ENCODE results near the gene IGDCC3.

IGDCC3 gene

GRCh38 chr15:65405791-65406423 lies 28.1 kb upstream of the IGDCC3 start:
- TF ChIP-seq CTCF (IDR thresholded peaks at IDR 0.05), result no peak
- no peak for TF ChIP-seq ZFX (IDR thresholded peaks at IDR 0.05; ENCODE audit: borderline replicate concordance)
- no peak overlapping the region for H3K27ac ChIP-seq

GRCh38 chr15:65404186-65404872 lies 26.5 kb upstream of the IGDCC3 start:
- no peak for TF ChIP-seq CTCF (IDR thresholded peaks at IDR 0.05)

GRCh38 chr15:65402961-65403360 lies 25.2 kb upstream of the IGDCC3 start:
- TF ChIP-seq CTCF (IDR thresholded peaks at IDR 0.05), result no peak
- no peak for TF ChIP-seq ZFX (IDR thresholded peaks at IDR 0.05; ENCODE audit: borderline replicate concordance)
- no peak overlapping the region for H3K27ac ChIP-seq

More at GRCh38 chr15:65404186-65404872, 26.5 kb upstream of the IGDCC3 start:
- no peak overlapping the region for H3K27ac ChIP-seq

- TF ChIP-seq CTCF (IDR thresholded peaks at IDR 0.05), result no peak
- H3K27ac ChIP-seq, result no peak overlapping the region
Measured at GRCh38 chr15:65401611-65402240, 23.9 kb upstream of the IGDCC3 start.

- TF ChIP-seq ZFX (IDR thresholded peaks at IDR 0.05; ENCODE audit: borderline replicate concordance) (no peak), CTCF (IDR thresholded peaks at IDR 0.05) (peak; percentile 91)
- no peak overlapping the region for H3K27ac ChIP-seq
Measured at GRCh38 chr15:65400760-65401610, 23.2 kb upstream of the IGDCC3 start.

GRCh38 chr15:65399997-65400396 lies 22.2 kb upstream of the IGDCC3 start:
- TF ChIP-seq CTCF (IDR thresholded peaks at IDR 0.05) (no peak), ZFX (IDR thresholded peaks at IDR 0.05; ENCODE audit: borderline replicate concordance) (no peak)
- H3K27ac ChIP-seq, result no peak overlapping the region

Measured in 22Rv1 (cell line).